ENCODE measurements around the gene PLXNB1.

Gene PLXNB1

DNA sequence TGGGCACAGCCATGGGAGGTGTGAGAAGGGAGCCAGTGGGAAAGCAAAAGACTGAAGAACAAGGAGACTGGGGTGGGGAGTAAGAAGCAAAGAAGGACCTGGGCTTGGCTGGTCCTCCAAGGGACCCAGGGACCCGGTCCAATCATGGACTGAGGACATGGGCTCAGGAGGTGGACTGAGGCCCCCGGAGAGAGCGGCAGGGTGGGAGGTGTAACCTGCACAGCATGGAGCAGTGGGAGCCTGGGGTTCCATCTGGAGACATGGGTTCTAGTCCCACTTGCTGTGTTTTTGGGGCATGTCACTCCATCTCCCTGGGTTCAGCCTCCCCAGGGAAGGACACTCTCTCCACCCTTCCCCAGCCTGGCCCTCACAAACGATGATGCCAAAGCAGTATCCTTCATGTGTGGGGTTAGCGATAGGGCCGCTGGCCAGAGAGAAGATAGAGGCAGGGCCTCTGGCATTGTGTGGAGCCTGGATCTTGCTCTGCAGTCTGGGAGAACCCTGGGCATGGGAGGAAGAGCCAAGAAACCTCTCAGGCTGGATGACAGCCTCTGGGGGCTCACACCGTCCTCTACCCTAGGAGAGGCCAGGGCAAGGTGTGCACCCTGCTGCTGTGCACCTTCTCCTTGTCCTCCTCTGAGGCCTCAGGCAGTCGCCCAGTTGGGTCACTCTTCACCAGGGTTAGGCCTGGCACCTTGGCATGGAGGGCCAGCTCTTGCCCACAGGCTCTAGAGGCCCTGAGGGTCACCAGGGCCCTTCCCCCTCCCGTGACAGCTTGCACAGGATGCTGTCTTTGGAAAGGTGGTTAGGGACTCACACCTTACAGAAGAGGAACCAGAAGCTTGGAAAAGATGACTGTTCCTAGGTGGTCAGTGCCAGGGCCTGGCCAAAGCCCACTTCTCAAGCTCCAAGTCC lies 31.9 kb downstream of the PLXNB1 start:
- peak overlapping the region; percentile 80 for H3K27ac ChIP-seq (replicated peaks)
- peak in 1 of 2 experiments; percentile 29 for DNase-seq (ENCODE audit: low read depth in 1 of 2, low spot score in 1 of 2)
- H3K4me3 ChIP-seq (replicated peaks; ENCODE audit: insufficient read depth, low read length), result no peak overlapping the region
- H3K27me3 ChIP-seq (ENCODE audit: insufficient read depth, poor library complexity, severe bottlenecking), result no peaks in the 10 kb centered on the region
- TF ChIP-seq GABPA (IDR thresholded peaks at IDR 0.05; ENCODE audit: low read depth) (no peak), POLR2AphosphoS5 (IDR thresholded peaks at IDR 0.05; ENCODE audit: low read depth) (no peak), SPI1 (IDR thresholded peaks at IDR 0.05; ENCODE audit: borderline replicate concordance, low read depth) (no peak)
- TF ChIP-seq, protein P1, sequence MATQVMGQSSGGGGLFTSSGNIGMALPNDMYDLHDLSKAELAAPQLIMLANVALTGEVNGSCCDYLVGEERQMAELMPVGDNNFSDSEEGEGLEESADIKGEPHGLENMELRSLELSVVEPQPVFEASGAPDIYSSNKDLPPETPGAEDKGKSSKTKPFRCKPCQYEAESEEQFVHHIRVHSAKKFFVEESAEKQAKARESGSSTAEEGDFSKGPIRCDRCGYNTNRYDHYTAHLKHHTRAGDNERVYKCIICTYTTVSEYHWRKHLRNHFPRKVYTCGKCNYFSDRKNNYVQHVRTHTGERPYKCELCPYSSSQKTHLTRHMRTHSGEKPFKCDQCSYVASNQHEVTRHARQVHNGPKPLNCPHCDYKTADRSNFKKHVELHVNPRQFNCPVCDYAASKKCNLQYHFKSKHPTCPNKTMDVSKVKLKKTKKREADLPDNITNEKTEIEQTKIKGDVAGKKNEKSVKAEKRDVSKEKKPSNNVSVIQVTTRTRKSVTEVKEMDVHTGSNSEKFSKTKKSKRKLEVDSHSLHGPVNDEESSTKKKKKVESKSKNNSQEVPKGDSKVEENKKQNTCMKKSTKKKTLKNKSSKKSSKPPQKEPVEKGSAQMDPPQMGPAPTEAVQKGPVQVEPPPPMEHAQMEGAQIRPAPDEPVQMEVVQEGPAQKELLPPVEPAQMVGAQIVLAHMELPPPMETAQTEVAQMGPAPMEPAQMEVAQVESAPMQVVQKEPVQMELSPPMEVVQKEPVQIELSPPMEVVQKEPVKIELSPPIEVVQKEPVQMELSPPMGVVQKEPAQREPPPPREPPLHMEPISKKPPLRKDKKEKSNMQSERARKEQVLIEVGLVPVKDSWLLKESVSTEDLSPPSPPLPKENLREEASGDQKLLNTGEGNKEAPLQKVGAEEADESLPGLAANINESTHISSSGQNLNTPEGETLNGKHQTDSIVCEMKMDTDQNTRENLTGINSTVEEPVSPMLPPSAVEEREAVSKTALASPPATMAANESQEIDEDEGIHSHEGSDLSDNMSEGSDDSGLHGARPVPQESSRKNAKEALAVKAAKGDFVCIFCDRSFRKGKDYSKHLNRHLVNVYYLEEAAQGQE (IDR thresholded peaks at IDR 0.05; ENCODE audit: insufficient replicate concordance, low read depth), result no peak
- TF ChIP-seq, protein P2, sequence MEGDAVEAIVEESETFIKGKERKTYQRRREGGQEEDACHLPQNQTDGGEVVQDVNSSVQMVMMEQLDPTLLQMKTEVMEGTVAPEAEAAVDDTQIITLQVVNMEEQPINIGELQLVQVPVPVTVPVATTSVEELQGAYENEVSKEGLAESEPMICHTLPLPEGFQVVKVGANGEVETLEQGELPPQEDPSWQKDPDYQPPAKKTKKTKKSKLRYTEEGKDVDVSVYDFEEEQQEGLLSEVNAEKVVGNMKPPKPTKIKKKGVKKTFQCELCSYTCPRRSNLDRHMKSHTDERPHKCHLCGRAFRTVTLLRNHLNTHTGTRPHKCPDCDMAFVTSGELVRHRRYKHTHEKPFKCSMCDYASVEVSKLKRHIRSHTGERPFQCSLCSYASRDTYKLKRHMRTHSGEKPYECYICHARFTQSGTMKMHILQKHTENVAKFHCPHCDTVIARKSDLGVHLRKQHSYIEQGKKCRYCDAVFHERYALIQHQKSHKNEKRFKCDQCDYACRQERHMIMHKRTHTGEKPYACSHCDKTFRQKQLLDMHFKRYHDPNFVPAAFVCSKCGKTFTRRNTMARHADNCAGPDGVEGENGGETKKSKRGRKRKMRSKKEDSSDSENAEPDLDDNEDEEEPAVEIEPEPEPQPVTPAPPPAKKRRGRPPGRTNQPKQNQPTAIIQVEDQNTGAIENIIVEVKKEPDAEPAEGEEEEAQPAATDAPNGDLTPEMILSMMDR (IDR thresholded peaks at IDR 0.05; ENCODE audit: insufficient read depth, low read length), result no peak

DNA sequence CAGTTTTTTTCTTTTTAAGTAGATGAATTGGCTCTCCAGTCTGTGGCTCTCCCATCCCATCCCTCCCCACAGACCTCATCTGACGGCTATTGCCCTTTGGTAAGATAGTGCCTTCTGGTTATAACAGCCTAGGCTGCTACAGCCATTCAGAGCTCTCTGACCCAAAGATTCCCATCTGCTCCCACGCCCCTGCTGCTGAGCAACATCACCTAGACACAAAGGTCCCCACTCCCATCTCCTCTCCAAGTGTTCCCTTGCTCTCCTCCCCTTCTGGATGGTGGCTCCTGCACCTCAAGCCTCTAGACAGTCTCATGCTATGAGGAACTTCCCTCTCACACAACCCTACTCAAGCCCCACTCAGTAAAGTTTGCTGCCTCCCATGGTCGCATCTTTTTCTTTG lies 34.2 kb downstream of the PLXNB1 start:
- TF ChIP-seq GABPA (IDR thresholded peaks at IDR 0.05; ENCODE audit: low read depth) (no peak), POLR2AphosphoS5 (IDR thresholded peaks at IDR 0.05; ENCODE audit: low read depth) (no peak), SPI1 (IDR thresholded peaks at IDR 0.05; ENCODE audit: borderline replicate concordance, low read depth) (no peak)
- TF ChIP-seq, protein P1 (IDR thresholded peaks at IDR 0.05; ENCODE audit: insufficient replicate concordance, low read depth), result no peak
- TF ChIP-seq, protein P2 (IDR thresholded peaks at IDR 0.05; ENCODE audit: insufficient read depth, low read length), result no peak

DNA sequence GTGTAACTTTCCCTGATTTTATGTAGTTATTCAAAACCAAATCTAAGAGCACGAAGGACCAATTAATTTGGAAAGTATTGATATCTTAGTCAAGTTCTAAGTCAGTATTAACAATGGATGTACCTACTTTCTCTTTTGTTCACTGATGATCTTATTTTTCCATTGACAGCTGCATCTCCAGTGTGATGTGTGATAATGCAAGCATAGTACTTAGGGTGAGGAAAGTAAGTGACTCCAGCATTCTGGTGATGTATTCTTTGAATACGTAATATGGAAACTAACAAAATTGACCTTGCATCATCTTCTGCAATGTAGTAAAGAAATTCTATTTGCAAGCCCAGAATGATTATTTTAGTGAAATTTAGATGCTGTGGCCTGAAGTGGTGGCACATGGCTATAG lies 35.5 kb downstream of the PLXNB1 start:
- DNase-seq (ENCODE audit: low read depth in 1 of 2, low spot score in 1 of 2), result no peak
- no peak overlapping the region for H3K4me3 ChIP-seq (replicated peaks; ENCODE audit: insufficient read depth, low read length)
- H3K27me3 ChIP-seq (ENCODE audit: insufficient read depth, poor library complexity, severe bottlenecking), result no peaks in the 10 kb centered on the region
- H3K27ac ChIP-seq (replicated peaks), result no peak overlapping the region
- no peak for TF ChIP-seq GABPA (IDR thresholded peaks at IDR 0.05; ENCODE audit: low read depth)
- TF ChIP-seq SPI1 (IDR thresholded peaks at IDR 0.05; ENCODE audit: borderline replicate concordance, low read depth), result no peak
- TF ChIP-seq, protein P2 (IDR thresholded peaks at IDR 0.05; ENCODE audit: insufficient read depth, low read length), result no peak
- TF ChIP-seq, protein P1 (IDR thresholded peaks at IDR 0.05; ENCODE audit: insufficient replicate concordance, low read depth), result no peak
- TF ChIP-seq POLR2AphosphoS5 (IDR thresholded peaks at IDR 0.05; ENCODE audit: low read depth), result no peak

More for the DNA sequence above, 34.2 kb downstream of the PLXNB1 start:
- Histone ChIP-seq H3K4me3 (replicated peaks; ENCODE audit: insufficient read depth, low read length) (no peak overlapping the region), H3K27me3 (ENCODE audit: insufficient read depth, poor library complexity, severe bottlenecking) (no peaks in the 10 kb centered on the region), H3K27ac (replicated peaks) (no peak overlapping the region)
- no peak for DNase-seq (ENCODE audit: low read depth in 1 of 2, low spot score in 1 of 2)

Data from HL-60 (cell line).